OCI-LY3 (cell line): ENCODE results near the gene NDUFA13.

Experiments used
- CTCF ChIP-seq: fragments of 200-600, 300-600 bp; sonication (generic); IDR thresholded peaks from 2 replicates; pipeline ENCODE4 v1.5.1; 2014; ENCODE audit warnings: antibody characterized with exemption, low read length, low read depth
- EZH2phosphoT487 ChIP-seq: fragments of 200-600 bp; shearing (Covaris generic); IDR thresholded peaks from 2 replicates; pipeline ENCODE4 v1.6.1; 2018; ENCODE audit warnings: antibody characterized with exemption, mixed run types, low read depth

GRCh38 chr19:19544257-19544953 lies 28.4 kb downstream of the NDUFA13 start:
- no peak for TF ChIP-seq CTCF
- TF ChIP-seq EZH2phosphoT487, result no peak
